KMS-11 (cell line): Measurements from ENCODE around the gene MAMDC4.

Experiments used
- H2AFZ ChIP-seq: fragments of 200-600 bp; sonication (generic); 2 replicates; pipeline ENCODE4 v1.6.1; 2016; ENCODE audit warnings: antibody characterized with exemption, mixed run types, low read depth
- H3K27ac ChIP-seq: fragments of 200-600 bp; sonication (generic); 2 replicates; pipeline ENCODE4 v1.6.1; 2016; ENCODE audit warnings: mild to moderate bottlenecking, mixed run types
- H3K27me3 ChIP-seq: fragments of 200-600 bp; sonication (generic); 2 replicates; pipeline ENCODE4 v1.6.1; 2017; ENCODE audit warnings: mild to moderate bottlenecking, low read depth, mixed run types, moderate library complexity; ENCODE audit not compliant: insufficient read depth
- H3K36me3 ChIP-seq: fragments of 200-600 bp; sonication (generic); 2 replicates; pipeline ENCODE4 v1.6.1; 2017; ENCODE audit warnings: mild to moderate bottlenecking, mixed run types; ENCODE audit not compliant: insufficient read depth
- H3K4me1 ChIP-seq: fragments of 200-600 bp; sonication (generic); 2 replicates; pipeline ENCODE4 v1.6.1; 2016; ENCODE audit warnings: mild to moderate bottlenecking, low read depth, mixed run types; ENCODE audit not compliant: poor library complexity, severe bottlenecking
- H3K4me2 ChIP-seq: fragments of 200-600 bp; sonication (generic); 2 replicates; pipeline ENCODE4 v1.7.0; 2016; ENCODE audit warnings: mild to moderate bottlenecking, mixed run types
- H3K4me3 ChIP-seq: fragments of 200-600 bp; sonication (generic); IDR thresholded peaks from 2 replicates; pipeline ENCODE4 v1.6.1; 2017; ENCODE audit warnings: low read depth, low read length, mixed read lengths; ENCODE audit not compliant: insufficient read depth
- H3K79me2 ChIP-seq: fragments of 200-600 bp; sonication (generic); 2 replicates; pipeline ENCODE4 v1.6.1; 2016; ENCODE audit warnings: low read depth, mixed run types; ENCODE audit not compliant: insufficient read depth
- H3K9ac ChIP-seq: fragments of 200-600 bp; sonication (generic); 2 replicates; pipeline ENCODE4 v1.6.1; 2016; ENCODE audit warnings: mild to moderate bottlenecking, mixed run types
- H4K20me1 ChIP-seq: fragments of 200-600 bp; sonication (generic); 2 replicates; pipeline ENCODE4 v1.6.1; 2016; ENCODE audit warnings: mild to moderate bottlenecking, mixed run types; ENCODE audit not compliant: insufficient read depth
- TF ChIP-seq, protein P1 (sequence below): fragments of 200-600 bp; sonication (generic); conservative IDR thresholded peaks from 2 replicates; pipeline ENCODE4 v1.6.1; 2017; ENCODE audit warnings: low read depth, mild to moderate bottlenecking, antibody characterized with exemption, low read length, moderate library complexity, mixed read lengths

MAMDC4 gene

DNA sequence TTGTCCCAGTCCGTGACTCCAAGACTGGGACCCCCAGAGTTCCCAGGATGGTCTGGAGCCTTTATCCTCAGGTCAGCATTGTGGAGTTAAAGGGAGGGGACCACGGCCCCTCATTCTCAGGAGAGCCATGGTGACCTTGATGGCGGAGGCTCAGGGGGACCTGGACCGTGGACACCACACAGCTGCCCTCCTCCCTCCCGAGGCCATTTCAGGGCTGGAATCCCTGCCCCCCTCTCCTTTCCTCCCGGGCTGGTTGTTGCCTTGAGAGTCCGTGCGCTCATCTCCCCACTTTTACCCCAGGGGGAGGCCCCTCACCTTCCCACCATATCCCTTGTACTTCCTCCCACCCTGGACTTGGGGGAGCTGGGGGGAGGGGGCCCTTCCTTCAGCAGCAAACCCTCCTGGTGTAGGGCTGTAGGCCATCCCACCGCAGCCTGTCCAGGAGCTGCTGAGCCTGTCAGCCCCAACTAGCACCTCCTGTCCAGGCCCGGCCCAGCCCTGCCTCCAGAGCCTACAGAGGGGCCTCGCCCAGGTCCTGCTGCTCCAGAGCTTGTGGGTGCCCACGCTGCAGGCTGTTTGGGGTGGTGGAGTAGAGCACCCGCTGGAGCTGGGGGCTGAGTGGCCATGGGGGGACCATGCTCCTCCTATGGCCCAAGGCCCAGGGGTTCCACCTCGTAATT is 24.2 kb upstream of the MAMDC4 start:
- Histone ChIP-seq H3K27me3 (no peaks in the 10 kb centered on the region), H3K4me1 (no peaks in the 10 kb centered on the region), H3K4me3 (no peak overlapping the region), H3K27ac (no peak overlapping the region), H4K20me1 (no peaks in the 10 kb centered on the region; the same call in 1 of the 2 replicates), H3K4me2 (no peak overlapping the region), H3K9ac (no peak overlapping the region), H3K79me2 (no peaks in the 10 kb centered on the region), H2AFZ (no peak overlapping the region), H3K36me3 (no peaks in the 10 kb centered on the region)
- TF ChIP-seq, protein P1, sequence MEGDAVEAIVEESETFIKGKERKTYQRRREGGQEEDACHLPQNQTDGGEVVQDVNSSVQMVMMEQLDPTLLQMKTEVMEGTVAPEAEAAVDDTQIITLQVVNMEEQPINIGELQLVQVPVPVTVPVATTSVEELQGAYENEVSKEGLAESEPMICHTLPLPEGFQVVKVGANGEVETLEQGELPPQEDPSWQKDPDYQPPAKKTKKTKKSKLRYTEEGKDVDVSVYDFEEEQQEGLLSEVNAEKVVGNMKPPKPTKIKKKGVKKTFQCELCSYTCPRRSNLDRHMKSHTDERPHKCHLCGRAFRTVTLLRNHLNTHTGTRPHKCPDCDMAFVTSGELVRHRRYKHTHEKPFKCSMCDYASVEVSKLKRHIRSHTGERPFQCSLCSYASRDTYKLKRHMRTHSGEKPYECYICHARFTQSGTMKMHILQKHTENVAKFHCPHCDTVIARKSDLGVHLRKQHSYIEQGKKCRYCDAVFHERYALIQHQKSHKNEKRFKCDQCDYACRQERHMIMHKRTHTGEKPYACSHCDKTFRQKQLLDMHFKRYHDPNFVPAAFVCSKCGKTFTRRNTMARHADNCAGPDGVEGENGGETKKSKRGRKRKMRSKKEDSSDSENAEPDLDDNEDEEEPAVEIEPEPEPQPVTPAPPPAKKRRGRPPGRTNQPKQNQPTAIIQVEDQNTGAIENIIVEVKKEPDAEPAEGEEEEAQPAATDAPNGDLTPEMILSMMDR: no peak

DNA sequence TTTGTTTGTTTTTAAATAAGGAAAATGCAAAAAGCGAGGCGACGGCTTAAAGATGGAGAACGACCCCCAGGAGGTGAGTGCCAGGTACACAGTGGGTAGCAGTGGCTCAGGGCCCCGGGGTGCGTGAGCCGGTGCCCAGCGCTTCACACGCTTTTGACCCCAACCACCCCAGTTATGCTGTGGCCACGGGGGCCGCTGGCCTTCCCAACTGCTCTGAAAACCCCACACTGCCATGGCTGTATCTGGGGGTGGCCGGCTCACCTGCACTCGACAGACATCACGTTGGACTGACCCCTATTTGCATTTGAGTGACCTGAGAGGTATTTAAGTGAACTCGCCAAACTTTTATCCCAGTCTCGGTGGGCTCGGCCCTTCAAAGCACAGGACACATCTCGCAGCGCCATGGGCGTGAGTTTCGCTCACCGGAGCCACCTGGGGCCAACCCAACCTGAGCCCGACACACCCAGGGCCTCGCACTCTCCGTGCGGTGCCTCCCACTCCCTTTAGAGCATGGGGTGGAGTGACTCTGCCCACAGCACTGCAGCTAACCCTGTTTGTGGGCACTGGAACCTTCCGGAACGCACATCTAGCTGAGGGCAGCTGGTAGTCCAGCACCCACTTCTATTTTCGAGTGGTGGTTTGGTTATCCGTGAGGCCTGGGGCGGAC is 23.5 kb upstream of the MAMDC4 start:
- Histone ChIP-seq H3K4me1 (no peaks in the 10 kb centered on the region), H3K27ac (no peak overlapping the region), H4K20me1 (no peaks in the 10 kb centered on the region; the same call in 1 of the 2 replicates), H3K36me3 (no peaks in the 10 kb centered on the region), H2AFZ (no peak overlapping the region), H3K79me2 (no peaks in the 10 kb centered on the region), H3K27me3 (no peaks in the 10 kb centered on the region), H3K4me2 (no peak overlapping the region), H3K9ac (no peak overlapping the region), H3K4me3 (no peak overlapping the region)
- TF ChIP-seq, protein P1: no peak

DNA sequence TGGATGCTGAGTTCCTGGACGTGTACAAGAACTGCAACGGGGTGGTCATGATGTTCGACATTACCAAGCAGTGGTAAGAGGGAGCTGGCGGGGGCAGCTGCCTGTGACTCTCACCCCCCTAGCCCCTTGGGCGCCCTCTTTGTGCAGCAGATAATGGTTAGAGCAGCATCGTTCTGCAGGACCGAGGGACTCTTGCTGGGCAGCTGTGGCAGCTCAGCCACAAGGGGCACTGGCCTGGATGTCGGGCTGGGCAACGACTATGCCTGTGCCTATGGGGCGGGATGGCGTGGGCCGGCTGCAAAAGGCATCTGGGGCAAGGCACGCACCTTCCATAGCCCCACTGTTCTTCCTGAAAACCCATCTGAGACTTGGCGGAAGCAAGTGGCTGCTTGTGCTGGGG is 22.7 kb upstream of the MAMDC4 start:
- no peak overlapping the region for H2AFZ ChIP-seq
- no peak overlapping the region for H3K4me3 ChIP-seq
- no peak overlapping the region for H3K9ac ChIP-seq
- H3K27ac ChIP-seq: no peak overlapping the region
- H3K36me3 ChIP-seq: no peaks in the 10 kb centered on the region
- H3K79me2 ChIP-seq: no peaks in the 10 kb centered on the region
- H3K4me1 ChIP-seq: no peaks in the 10 kb centered on the region
- H4K20me1 ChIP-seq: no peaks in the 10 kb centered on the region; the same call in 1 of the 2 replicates
- H3K4me2 ChIP-seq: no peak overlapping the region
- TF ChIP-seq, protein P1: no peak
- no peaks in the 10 kb centered on the region for H3K27me3 ChIP-seq

DNA sequence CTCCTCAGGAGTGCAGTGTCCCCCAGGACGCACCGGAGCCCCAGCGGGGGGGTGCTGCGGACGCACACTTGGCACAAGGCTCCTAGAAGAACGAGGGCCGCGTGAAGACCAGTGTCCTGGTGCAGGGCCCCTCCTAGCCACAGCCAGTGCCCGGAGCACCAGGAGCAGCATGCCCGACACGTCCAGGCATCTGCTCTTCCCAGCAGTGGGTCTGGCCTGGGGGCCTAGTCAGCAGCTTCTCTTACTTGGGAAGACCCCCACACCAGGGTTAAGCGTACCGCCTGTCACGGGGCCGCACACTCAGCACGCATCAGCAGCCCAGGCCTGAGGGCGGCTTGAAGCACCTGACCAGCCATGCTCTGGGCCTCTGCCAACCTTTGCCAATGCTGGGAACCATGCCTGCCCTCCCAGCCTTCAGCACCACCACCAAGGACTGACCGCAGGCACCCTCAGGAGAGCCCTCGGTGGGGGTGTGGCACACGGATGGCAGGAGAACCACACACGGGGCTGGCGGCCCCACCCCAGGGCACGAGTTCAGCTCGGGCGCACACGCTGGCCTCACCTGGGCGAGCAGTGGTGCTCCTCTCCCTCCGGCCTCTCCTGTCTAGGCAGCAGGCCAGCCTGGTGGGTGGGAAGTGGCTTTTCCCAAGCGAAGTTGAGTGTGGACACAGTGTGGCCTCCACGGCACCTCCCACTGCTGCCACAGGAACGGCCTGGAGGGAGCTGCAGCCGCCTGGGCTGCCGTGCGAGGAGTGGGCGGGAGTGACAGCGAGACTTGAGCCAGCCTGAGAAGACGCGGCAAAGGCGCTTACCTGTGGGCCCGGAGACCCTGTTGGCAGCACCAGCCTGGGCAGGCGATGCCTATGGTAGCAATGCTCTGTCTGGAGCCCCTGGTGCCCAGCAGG is 21.9 kb upstream of the MAMDC4 start:
- Histone ChIP-seq H3K27ac (no peak overlapping the region), H3K4me1 (no peaks in the 10 kb centered on the region), H3K4me2 (no peak overlapping the region), H4K20me1 (no peaks in the 10 kb centered on the region), H3K4me3 (no peak overlapping the region), H3K36me3 (no peaks in the 10 kb centered on the region), H3K27me3 (no peaks in the 10 kb centered on the region), H2AFZ (no peak overlapping the region), H3K9ac (no peak overlapping the region), H3K79me2 (no peaks in the 10 kb centered on the region)
- TF ChIP-seq, protein P1: no peak
